Gastroesophageal sphincter (tissue), 3 donors: Measurements from ENCODE around the gene OR51L1.

Experiments
- EP300 ChIP-seq: sonication (generic); formaldehyde crosslinking; IDR thresholded peaks from one replicate; pipeline ENCODE4 v1.6.1; 2017; ENCODE audit warnings: antibody characterized with exemption, mild to moderate bottlenecking
- POLR2A ChIP-seq, 2 donors: fragments of 450-650 bp; IDR thresholded peaks; one replicate each; pipeline ENCODE4 v1.6.1; 2017; ENCODE audit warnings: antibody characterized with exemption in 2 of 2, mild to moderate bottlenecking in 2 of 2, moderate library complexity in 1 of 2
- POLR2AphosphoS5 ChIP-seq: sonication (generic); formaldehyde crosslinking; IDR thresholded peaks from one replicate; pipeline ENCODE4 v1.6.1; 2017; ENCODE audit warnings: antibody characterized with exemption
- TF ChIP-seq, protein P1 (sequence below), 4 experiments: fragments of 200-600 bp in 2 of 4; fragments of 450-650 bp in 2 of 4; sonication (generic) in 1 of 4; IDR thresholded peaks; one replicate each; pipeline ENCODE4 v1.5.1; 2017 to 2019; ENCODE audit warnings: antibody characterized with exemption in 4 of 4, mild to moderate bottlenecking in 2 of 4, moderate library complexity in 2 of 4

DNA sequence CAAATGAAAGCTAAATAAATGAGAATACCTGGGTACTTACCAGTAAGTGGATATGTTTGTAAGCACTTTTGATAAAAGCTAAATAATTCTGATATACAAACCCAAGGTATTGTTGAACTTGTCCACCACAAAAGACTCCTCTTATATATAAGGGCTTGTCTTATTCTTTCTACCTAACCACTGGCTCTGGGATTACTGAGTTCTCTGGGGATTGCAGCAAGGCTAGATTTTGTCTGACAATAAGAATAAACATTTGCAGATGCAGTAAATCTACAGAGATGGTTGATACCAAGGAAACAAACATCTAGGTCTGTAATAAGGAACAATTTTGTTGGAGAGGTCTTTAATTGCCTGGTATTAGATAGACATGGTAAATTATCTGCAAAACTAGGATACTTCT lies 47.1 kb upstream of the OR51L1 start, which contains the start of gene OR51A4:
- TF ChIP-seq POLR2A (IDR thresholded peaks at IDR 0.05), result no peak
- TF ChIP-seq POLR2AphosphoS5, result no peak
- TF ChIP-seq, protein P1, sequence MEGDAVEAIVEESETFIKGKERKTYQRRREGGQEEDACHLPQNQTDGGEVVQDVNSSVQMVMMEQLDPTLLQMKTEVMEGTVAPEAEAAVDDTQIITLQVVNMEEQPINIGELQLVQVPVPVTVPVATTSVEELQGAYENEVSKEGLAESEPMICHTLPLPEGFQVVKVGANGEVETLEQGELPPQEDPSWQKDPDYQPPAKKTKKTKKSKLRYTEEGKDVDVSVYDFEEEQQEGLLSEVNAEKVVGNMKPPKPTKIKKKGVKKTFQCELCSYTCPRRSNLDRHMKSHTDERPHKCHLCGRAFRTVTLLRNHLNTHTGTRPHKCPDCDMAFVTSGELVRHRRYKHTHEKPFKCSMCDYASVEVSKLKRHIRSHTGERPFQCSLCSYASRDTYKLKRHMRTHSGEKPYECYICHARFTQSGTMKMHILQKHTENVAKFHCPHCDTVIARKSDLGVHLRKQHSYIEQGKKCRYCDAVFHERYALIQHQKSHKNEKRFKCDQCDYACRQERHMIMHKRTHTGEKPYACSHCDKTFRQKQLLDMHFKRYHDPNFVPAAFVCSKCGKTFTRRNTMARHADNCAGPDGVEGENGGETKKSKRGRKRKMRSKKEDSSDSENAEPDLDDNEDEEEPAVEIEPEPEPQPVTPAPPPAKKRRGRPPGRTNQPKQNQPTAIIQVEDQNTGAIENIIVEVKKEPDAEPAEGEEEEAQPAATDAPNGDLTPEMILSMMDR (IDR thresholded peaks at IDR 0.05), result no peak
- TF ChIP-seq EP300, result no peak
